A549 (cell line): ENCODE data around the gene TFCP2L1. TPM values are rescaled to one million over a fixed set of nuclear protein-coding genes. Genes with fewer than 3 reads are reported as not detected.

Experiments used
- ATAC-seq, 2 experiments: fragments of 200-7000 bp in 1 of 2; fragments of >200 bp in 1 of 2; cut with Nextera tagmentation in 1 of 2; cut with Tn5 transposase in 1 of 2; 3 replicates each; pipeline versions ENCODE4 v1.8.0 to v1.9.1; 2018 to 2020; ENCODE audit warnings: mild to moderate bottlenecking in 1 of 2, moderate library complexity in 1 of 2
- CTCF ChIA-PET: fragments of 300-600 bp; sonication (Branson Sonifier 250); formaldehyde crosslinking; extraction: SDS; loops from one replicate; lab custom pipeline; 2021; ENCODE audit warnings: antibody characterized with exemption, inconsistent platforms; lab: Yijun Ruan, JAX
- POLR2A ChIA-PET: fragments of 350-600 bp; formaldehyde crosslinking; extraction: SDS; loops from one replicate; lab custom pipeline; 2021; ENCODE audit warnings: antibody characterized with exemption, inconsistent platforms; lab: Yijun Ruan, JAX
- DNase-seq, 2 experiments: peaks; one replicate each; pipeline versions ENCODE4 v3.0.0 to v3.0.0-alpha.2; 2011 to 2016; ENCODE audit warnings: low read depth in 1 of 2, low spot score in 1 of 2
- FAIRE-seq: peaks from 2 replicates; lab custom pipeline; 2011; peaks lifted over from hg19 to GRCh38; lab: Jason Lieb, UNC
- H3K27ac ChIP-seq, 2 experiments: fragments of >200 bp; sonication (Bioruptor Twin); formaldehyde crosslinking; 3 replicates each; pipeline ENCODE4 v1.5.1; 2016 to 2017
- H3K4me1 ChIP-seq: fragments of >200 bp; sonication (Bioruptor Twin); formaldehyde crosslinking; 3 replicates; pipeline ENCODE4 v1.6.1; 2016
- H3K4me2 ChIP-seq: fragments of >200 bp; sonication (Bioruptor Twin); formaldehyde crosslinking; 3 replicates; pipeline ENCODE4 v1.6.1; 2016
- H3K4me3 ChIP-seq: fragments of >200 bp; sonication (Bioruptor Twin); formaldehyde crosslinking; 3 replicates; pipeline ENCODE4 v1.5.1; 2016
- H3K9me3 ChIP-seq: fragments of >200 bp; sonication (Bioruptor Twin); formaldehyde crosslinking; 3 replicates; pipeline ENCODE4 v1.6.1; 2016
- CBX8 ChIP-seq: fragments of 200-600 bp; sonication (generic); IDR thresholded peaks from 2 replicates; pipeline ENCODE4 v1.6.1; 2016
- CTCF ChIP-seq: fragments of >200 bp; sonication (Bioruptor Twin); formaldehyde crosslinking; IDR thresholded peaks from 3 replicates; pipeline ENCODE4 v1.5.1; 2016
- ELK1 ChIP-seq: fragments of 150-350 bp; IDR thresholded peaks from 2 replicates; pipeline ENCODE4 v1.6.1; 2014; ENCODE audit warnings: low read depth, mild to moderate bottlenecking, low read length
- FOSB ChIP-seq: fragments of 250-450 bp; sonication (Bioruptor Pico); IDR thresholded peaks from 2 replicates; pipeline ENCODE4 v1.5.0; 2020; ENCODE audit warnings: mild to moderate bottlenecking, moderate library complexity
- HDAC2 ChIP-seq: fragments of 200-600 bp; sonication (generic); IDR thresholded peaks from 2 replicates; pipeline ENCODE4 v1.6.1; 2016
- HOXA7 ChIP-seq: fragments of 250-450 bp; sonication (Bioruptor Pico); IDR thresholded peaks from 2 replicates; pipeline ENCODE4 v1.5.0; 2020; ENCODE audit warnings: mild to moderate bottlenecking, moderate library complexity
- HOXB5 ChIP-seq: fragments of 250-450 bp; sonication (Bioruptor Pico); IDR thresholded peaks from 2 replicates; pipeline ENCODE4 v1.5.0; 2020; ENCODE audit warnings: mild to moderate bottlenecking, moderate library complexity
- KDM1A ChIP-seq: fragments of 200-600 bp; sonication (generic); IDR thresholded peaks from 2 replicates; pipeline ENCODE4 v1.6.1; 2016; ENCODE audit warnings: low read depth, mild to moderate bottlenecking
- KDM5A ChIP-seq: fragments of 200-600 bp; sonication (generic); IDR thresholded peaks from 2 replicates; pipeline ENCODE4 v1.6.1; 2016; ENCODE audit warnings: antibody characterized with exemption, mild to moderate bottlenecking
- MAX ChIP-seq: IDR thresholded peaks from 2 replicates; pipeline ENCODE4 v1.6.1; 2012
- MYC ChIP-seq: IDR thresholded peaks from 2 replicates; pipeline ENCODE4 v1.6.1; 2012; ENCODE audit warnings: mild to moderate bottlenecking, inconsistent platforms, low read length, improper control_type of control experiment, borderline replicate concordance
- NFE2L2 ChIP-seq: fragments of 150-350 bp; conservative IDR thresholded peaks from 2 replicates; pipeline ENCODE4 v1.6.1; 2014; ENCODE audit warnings: low read length
- NPAS2 ChIP-seq: fragments of 250-450 bp; sonication (Bioruptor Pico); IDR thresholded peaks from 2 replicates; pipeline ENCODE4 v1.8.0; 2022; ENCODE audit warnings: mild to moderate bottlenecking, moderate library complexity, borderline replicate concordance
- PHF8 ChIP-seq: fragments of 200-600 bp; sonication (generic); IDR thresholded peaks from 2 replicates; pipeline ENCODE4 v1.6.1; 2016; ENCODE audit warnings: low read depth, mild to moderate bottlenecking, antibody characterized with exemption, moderate library complexity, borderline replicate concordance
- POLR2A ChIP-seq: IDR thresholded peaks from 2 replicates; pipeline ENCODE4 v1.6.1; 2012; ENCODE audit warnings: mild to moderate bottlenecking, low read length
- POLR2AphosphoS2 ChIP-seq: conservative IDR thresholded peaks from 2 replicates; pipeline ENCODE4 v1.6.1; 2012; ENCODE audit warnings: low read length, improper control_type of control experiment, inconsistent platforms
- RAD21 ChIP-seq, 2 experiments: fragments of >200 bp in 1 of 2; sonication (Bioruptor Twin) in 1 of 2; formaldehyde crosslinking in 1 of 2; IDR thresholded peaks in 1 of 2; conservative IDR thresholded peaks in 1 of 2; 2 replicates in 1 of 2; 3 replicates in 1 of 2; pipeline ENCODE4 v1.6.1; 2012 to 2018; ENCODE audit warnings: inconsistent platforms in 1 of 2
- RARB ChIP-seq: fragments of 250-450 bp; sonication (Bioruptor Pico); IDR thresholded peaks from 2 replicates; pipeline ENCODE4 v1.8.0; 2021; ENCODE audit warnings: mild to moderate bottlenecking, moderate library complexity
- RFX5 ChIP-seq: fragments of 450-650 bp; IDR thresholded peaks from 2 replicates; pipeline ENCODE4 v1.7.1; 2014; ENCODE audit warnings: antibody characterized with exemption, mild to moderate bottlenecking, moderate library complexity
- SMC3 ChIP-seq: fragments of >200 bp; sonication (Bioruptor Twin); formaldehyde crosslinking; IDR thresholded peaks from 3 replicates; pipeline ENCODE4 v1.6.1; 2018; ENCODE audit warnings: inconsistent platforms
- SREBF2 ChIP-seq: fragments of 450-650 bp; IDR thresholded peaks from 2 replicates; pipeline ENCODE4 v1.6.1; 2014; ENCODE audit warnings: mild to moderate bottlenecking, moderate library complexity
- TFCP2L1 ChIP-seq: fragments of 250-450 bp; sonication (Bioruptor Pico); IDR thresholded peaks from 2 replicates; pipeline ENCODE4 v1.5.0; 2021; ENCODE audit warnings: mild to moderate bottlenecking
- ZC3H11A ChIP-seq: fragments of 450-650 bp; IDR thresholded peaks from 2 replicates; pipeline ENCODE4 v1.6.1; 2014; ENCODE audit warnings: antibody characterized with exemption, mild to moderate bottlenecking
- ZNF302 ChIP-seq: fragments of 250-450 bp; sonication (Bioruptor Pico); IDR thresholded peaks from 2 replicates; pipeline ENCODE4 v1.9.0; 2021; ENCODE audit warnings: inconsistent platforms, mild to moderate bottlenecking, moderate library complexity
- ZSCAN20 ChIP-seq: fragments of 250-450 bp; sonication (Bioruptor Pico); IDR thresholded peaks from 2 replicates; pipeline ENCODE4 v1.8.0; 2022; ENCODE audit warnings: mild to moderate bottlenecking, moderate library complexity
- WGBS: methylation state at CpG from one replicate; pipeline ENCODE4 v1.1.6; 2017; ENCODE audit errors: missing lambda C conversion rate; 5-methylcytosine and 5-hydroxymethylcytosine counted together
- polyA plus RNA-seq, 4 experiments: library from polyadenylated mRNA; depleted of rRNA in 3 of 4; stranded (reverse); fragments of >200 nt; fragmentation: RNase III in 1 of 4; extraction: RNeasy Plus Mini Kit Qiagen cat#74134 plus additional on column Dnase treatment in 1 of 4; gene quantifications; 2 replicates in 3 of 4; 3 replicates in 1 of 4; pipeline ENCODE4 v1.2.3, GENCODE V29; 2011 to 2017
- TF ChIP-seq, protein P1 (sequence below): fragments of 250-450 bp; sonication (Bioruptor Pico); IDR thresholded peaks from 2 replicates; pipeline ENCODE4 v1.5.0; 2021; ENCODE audit warnings: mild to moderate bottlenecking, moderate library complexity, borderline replicate concordance
- TF ChIP-seq, protein P2 (sequence below): fragments of 250-450 bp; sonication (Bioruptor Pico); IDR thresholded peaks from 2 replicates; pipeline ENCODE4 v1.5.0; 2020; ENCODE audit warnings: low read depth, mild to moderate bottlenecking, moderate library complexity

The TFCP2L1 gene
- polyA plus RNA-seq, 2 of the 4 experiments (the other 2 are of a cell fraction): 1.3 to 3.1 TPM

DNA sequence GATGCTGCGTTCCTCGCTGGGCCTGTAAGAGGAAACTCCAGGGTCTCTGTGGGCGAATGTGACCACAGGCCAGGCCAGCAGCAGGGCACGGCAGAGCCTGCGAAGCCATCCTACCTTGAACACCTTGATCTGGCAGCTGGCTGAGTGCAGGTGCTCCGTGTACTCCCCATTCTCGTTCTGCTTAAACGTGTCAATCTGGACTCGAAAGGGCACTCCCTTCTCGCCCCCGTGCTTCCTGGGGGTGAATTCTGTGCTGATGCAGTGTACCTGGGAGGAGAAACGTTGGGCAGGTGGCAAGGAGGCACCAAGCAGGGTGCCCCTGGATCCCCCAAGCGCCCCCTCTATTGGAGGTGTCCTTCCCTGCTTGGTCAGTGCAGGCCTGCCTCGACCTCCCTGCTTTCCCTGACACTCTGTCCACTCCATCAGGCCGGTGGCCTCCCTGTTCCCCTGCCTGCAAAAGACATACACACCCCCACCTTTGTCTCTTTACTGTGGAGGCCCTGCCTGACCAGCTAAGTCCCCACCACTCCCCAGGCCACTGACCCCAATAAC lies 38.2 kb downstream of the TFCP2L1 start (continued):
- TF ChIP-seq ELK1: no peak
- no peak for TF ChIP-seq RAD21 (conservative IDR thresholded peaks at IDR 0.05 in 1 of 2, IDR thresholded peaks at IDR 0.05 in 1 of 2)
- TF ChIP-seq, all 56 proteins: peak for 0

GRCh38 chr2:121245913-121246312 lies 39.1 kb downstream of the TFCP2L1 start:
- H3K4me1 ChIP-seq: no peaks in the 10 kb centered on the region
- no peak overlapping the region for H3K4me2 ChIP-seq
- ATAC-seq (no peak), FAIRE-seq (no peak), DNase-seq (no peak)
- WGBS: 80% methylated on average over 2 of the region's 4 CpGs
- no peak overlapping the region for H3K4me3 ChIP-seq
- no peaks in the 10 kb centered on the region for H3K9me3 ChIP-seq
- no peak for TF ChIP-seq NFE2L2
- TF ChIP-seq HOXB5 (CRISPR knock-in tag): no peak
- TF ChIP-seq RFX5: no peak
- no peak for TF ChIP-seq TFCP2L1 (CRISPR knock-in tag)
- no peak for TF ChIP-seq POLR2A
- TF ChIP-seq HDAC2: no peak
- no peak for TF ChIP-seq FOSB
- ChIA-PET POLR2A (no interaction called here), CTCF (no interaction called here)
- H3K27ac ChIP-seq: no peak overlapping the region

DNA sequence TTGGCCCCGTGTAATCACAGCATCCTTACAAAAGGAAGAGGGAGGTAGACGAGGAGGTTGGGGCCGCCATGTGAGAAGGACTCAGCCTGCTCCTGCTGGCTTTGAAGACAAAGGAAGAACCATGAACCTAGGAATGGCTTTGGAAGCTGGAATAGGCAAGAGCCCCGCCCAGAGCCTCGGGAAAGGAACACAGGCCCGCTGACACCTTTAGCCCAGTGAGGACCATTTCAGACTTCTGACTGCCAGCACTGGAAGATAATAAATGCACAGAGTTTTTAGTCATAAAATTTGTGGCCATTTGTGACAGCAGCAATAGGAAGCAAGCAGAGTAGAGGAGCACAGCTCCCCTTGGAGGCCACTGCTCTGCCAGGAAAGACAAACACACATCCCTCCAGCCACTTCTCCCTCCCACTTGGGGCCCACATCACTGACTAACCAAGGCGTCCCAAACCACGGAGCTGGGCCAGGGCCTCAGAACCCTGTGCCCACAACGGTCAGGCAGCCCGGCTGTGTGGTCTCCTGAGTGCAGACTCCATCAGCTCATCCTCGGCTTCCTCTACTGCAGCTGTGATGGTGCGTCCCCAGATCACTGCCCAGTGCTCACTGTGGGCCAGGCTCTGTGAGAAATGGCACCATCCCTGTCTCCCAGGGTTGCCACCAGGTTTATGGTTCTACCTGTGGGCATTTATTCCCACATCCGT lies 39.7 kb downstream of the TFCP2L1 start:
- no peaks in the 10 kb centered on the region for H3K9me3 ChIP-seq
- ChIA-PET POLR2A (no interaction called here), CTCF (interaction anchor here (1.4 kb wide), 1 partner anchor 17 kb away, joined by 3 read pairs; no protein-coding TSS in a partner anchor)
- no peak overlapping the region for H3K4me2 ChIP-seq
- TF ChIP-seq CBX8: no peak
- no peak for TF ChIP-seq SMC3
- no peak for TF ChIP-seq POLR2AphosphoS2
- TF ChIP-seq HOXA7 (CRISPR knock-in tag): no peak
- no peak for TF ChIP-seq MYC
- TF ChIP-seq, protein P1, sequence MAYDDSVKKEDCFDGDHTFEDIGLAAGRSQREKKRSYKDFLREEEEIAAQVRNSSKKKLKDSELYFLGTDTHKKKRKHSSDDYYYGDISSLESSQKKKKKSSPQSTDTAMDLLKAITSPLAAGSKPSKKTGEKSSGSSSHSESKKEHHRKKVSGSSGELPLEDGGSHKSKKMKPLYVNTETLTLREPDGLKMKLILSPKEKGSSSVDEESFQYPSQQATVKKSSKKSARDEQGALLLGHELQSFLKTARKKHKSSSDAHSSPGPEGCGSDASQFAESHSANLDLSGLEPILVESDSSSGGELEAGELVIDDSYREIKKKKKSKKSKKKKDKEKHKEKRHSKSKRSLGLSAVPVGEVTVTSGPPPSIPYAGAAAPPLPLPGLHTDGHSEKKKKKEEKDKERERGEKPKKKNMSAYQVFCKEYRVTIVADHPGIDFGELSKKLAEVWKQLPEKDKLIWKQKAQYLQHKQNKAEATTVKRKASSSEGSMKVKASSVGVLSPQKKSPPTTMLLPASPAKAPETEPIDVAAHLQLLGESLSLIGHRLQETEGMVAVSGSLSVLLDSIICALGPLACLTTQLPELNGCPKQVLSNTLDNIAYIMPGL (CRISPR knock-in tag): no peak
- no peak for TF ChIP-seq ZNF302
- no peak for TF ChIP-seq ELK1
- TF ChIP-seq CTCF: no peak
- no peak for TF ChIP-seq ZC3H11A
- no peak for TF ChIP-seq KDM1A
- TF ChIP-seq, protein P2, sequence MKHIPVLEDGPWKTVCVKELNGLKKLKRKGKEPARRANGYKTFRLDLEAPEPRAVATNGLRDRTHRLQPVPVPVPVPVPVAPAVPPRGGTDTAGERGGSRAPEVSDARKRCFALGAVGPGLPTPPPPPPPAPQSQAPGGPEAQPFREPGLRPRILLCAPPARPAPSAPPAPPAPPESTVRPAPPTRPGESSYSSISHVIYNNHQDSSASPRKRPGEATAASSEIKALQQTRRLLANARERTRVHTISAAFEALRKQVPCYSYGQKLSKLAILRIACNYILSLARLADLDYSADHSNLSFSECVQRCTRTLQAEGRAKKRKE (CRISPR knock-in tag): no peak
- TF ChIP-seq TFCP2L1 (CRISPR knock-in tag): no peak
- TF ChIP-seq KDM5A: no peak
- TF ChIP-seq NPAS2 (CRISPR knock-in tag): no peak
- no peak for TF ChIP-seq ZSCAN20 (CRISPR knock-in tag)
- no peak for TF ChIP-seq MAX
- TF ChIP-seq RARB (CRISPR knock-in tag): no peak
- TF ChIP-seq PHF8: no peak
- TF ChIP-seq SREBF2: no peak
- H3K27ac ChIP-seq: no peak overlapping the region
- no peak overlapping the region for H3K4me3 ChIP-seq
- H3K4me1 ChIP-seq: no peaks in the 10 kb centered on the region
- no peak for ATAC-seq
- 79% methylated on average over 13 of the region's 13 CpGs for WGBS
- no peak for FAIRE-seq
- DNase-seq: no peak
